ENCODE results near the gene DDI2. TPM values are rescaled to one million over a fixed set of nuclear protein-coding genes. Genes with fewer than 3 reads are reported as not detected.

DDI2 gene
- total RNA-seq, 1 donor from 2014 or later: 8.4 TPM

DNA sequence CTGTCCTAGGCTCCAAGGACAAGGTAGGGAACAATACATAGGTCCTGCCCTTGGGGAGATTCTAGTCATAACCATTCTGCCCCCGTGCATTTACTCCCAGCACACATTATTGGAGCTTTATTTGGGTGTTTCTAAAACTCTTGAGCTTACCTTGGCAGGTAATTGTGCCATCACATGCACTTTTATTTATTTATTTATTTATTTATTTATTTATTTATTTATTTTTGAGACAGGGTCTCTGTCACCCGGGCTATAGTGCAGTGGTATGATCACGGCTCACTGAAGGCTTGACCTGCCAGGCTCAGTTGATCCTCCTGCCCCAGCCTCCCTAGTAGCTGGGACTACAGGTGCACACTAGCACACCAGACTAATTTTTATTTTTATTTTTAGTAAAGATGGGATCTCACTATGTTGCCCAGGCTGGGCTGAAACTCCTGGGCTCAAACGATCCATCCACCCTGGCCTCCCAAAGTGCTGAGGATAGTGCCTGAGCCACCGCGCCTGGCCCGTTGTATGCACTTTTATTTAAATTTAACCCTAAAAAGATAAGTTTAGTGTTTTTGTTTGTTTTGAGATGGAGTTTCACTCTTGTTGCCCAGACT, 41.6 kb upstream of the DDI2 start:
- TF ChIP-seq, protein P1, sequence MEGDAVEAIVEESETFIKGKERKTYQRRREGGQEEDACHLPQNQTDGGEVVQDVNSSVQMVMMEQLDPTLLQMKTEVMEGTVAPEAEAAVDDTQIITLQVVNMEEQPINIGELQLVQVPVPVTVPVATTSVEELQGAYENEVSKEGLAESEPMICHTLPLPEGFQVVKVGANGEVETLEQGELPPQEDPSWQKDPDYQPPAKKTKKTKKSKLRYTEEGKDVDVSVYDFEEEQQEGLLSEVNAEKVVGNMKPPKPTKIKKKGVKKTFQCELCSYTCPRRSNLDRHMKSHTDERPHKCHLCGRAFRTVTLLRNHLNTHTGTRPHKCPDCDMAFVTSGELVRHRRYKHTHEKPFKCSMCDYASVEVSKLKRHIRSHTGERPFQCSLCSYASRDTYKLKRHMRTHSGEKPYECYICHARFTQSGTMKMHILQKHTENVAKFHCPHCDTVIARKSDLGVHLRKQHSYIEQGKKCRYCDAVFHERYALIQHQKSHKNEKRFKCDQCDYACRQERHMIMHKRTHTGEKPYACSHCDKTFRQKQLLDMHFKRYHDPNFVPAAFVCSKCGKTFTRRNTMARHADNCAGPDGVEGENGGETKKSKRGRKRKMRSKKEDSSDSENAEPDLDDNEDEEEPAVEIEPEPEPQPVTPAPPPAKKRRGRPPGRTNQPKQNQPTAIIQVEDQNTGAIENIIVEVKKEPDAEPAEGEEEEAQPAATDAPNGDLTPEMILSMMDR (conservative IDR thresholded peaks at IDR 0.05; ENCODE audit: low read depth, low read length): no peak
- no peak overlapping the region for H3K4me3 ChIP-seq (ENCODE audit: low read depth, low read length)
- no peak for DNase-seq (ENCODE audit: low read depth)

DNA sequence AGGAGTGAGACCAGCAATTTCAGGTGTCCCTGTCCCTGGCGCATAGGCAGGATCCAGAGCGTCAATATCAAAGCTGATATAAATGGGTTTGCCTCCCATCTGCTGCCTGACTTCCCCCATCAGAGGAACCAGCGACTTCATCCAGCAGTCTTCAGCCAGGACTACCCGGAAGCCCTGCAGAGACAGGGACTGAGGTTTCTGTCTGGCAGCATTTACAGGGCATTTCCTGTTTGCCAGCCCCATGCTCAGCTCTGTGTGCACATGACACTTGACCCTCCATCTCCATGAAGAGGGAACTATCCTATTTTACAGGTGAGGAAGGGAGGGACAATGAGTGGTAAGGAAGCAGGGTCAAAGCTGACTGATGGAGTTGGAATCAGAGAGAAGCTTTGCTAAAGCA, 39.6 kb upstream of the DDI2 start:
- DNase-seq (ENCODE audit: low read depth): no peak
- no peak overlapping the region for H3K4me3 ChIP-seq (ENCODE audit: low read depth, low read length)
- TF ChIP-seq, protein P1 (conservative IDR thresholded peaks at IDR 0.05; ENCODE audit: low read depth, low read length): no peak

DNA sequence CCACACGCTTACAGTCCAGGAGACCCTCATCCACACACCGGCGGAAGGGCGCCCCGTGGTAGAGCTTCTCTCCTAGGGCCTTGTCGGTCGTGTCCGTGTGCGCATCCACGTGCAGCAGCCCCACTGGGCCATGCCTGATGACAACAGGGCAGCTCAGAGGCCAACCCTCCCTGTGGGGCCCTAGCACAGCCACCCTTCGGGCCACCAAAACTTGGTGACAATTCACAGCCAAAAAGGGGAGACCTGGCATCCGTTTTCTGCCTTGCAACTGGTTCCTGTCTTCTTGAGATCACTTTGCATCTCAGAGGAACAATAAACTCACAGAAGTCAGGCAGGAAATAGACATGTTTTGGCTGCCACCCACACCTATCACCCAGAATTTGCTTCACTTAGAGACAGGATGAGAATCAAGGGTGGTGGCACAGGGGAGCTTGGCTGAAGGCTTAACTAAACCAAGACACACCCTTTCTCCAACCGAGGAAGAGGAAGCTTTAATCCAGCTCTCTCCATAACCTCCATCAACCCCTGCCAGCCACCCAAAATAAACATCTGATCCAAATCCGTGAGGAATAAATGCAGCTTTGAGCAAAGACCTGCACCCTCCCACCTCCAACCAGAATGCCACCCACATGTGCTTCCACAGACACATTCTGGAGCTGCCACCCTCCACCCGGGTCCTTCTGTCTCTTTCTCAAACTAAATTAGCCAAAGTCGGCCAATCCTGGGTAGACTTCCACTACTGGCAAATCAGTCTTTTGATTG, 38.2 kb upstream of the DDI2 start:
- no peak for DNase-seq (ENCODE audit: low read depth)
- H3K4me3 ChIP-seq (ENCODE audit: low read depth, low read length): no peak overlapping the region
- TF ChIP-seq, protein P1 (conservative IDR thresholded peaks at IDR 0.05; ENCODE audit: low read depth, low read length): no peak

DNA sequence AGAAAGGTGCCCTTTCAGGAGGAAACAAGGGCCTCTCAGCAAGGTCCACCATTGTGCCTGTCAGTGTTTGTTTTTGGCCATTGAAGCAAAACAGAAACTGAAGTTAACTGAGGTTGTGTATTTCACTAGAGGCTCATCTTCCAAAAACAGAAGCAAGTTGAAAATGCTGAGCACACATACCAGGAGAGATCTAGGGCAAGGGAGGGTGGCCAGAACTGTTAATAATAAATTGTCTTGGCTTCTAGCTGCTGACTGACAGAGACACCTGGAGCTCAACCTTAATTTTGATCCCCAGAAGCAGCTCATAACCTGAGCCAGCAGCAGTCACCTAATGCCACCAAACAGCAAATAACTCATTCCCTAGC, 37.6 kb upstream of the DDI2 start:
- H3K4me3 ChIP-seq (ENCODE audit: low read depth, low read length): no peak overlapping the region
- TF ChIP-seq, protein P1 (conservative IDR thresholded peaks at IDR 0.05; ENCODE audit: low read depth, low read length): no peak
- DNase-seq (ENCODE audit: low read depth): no peak

DNA sequence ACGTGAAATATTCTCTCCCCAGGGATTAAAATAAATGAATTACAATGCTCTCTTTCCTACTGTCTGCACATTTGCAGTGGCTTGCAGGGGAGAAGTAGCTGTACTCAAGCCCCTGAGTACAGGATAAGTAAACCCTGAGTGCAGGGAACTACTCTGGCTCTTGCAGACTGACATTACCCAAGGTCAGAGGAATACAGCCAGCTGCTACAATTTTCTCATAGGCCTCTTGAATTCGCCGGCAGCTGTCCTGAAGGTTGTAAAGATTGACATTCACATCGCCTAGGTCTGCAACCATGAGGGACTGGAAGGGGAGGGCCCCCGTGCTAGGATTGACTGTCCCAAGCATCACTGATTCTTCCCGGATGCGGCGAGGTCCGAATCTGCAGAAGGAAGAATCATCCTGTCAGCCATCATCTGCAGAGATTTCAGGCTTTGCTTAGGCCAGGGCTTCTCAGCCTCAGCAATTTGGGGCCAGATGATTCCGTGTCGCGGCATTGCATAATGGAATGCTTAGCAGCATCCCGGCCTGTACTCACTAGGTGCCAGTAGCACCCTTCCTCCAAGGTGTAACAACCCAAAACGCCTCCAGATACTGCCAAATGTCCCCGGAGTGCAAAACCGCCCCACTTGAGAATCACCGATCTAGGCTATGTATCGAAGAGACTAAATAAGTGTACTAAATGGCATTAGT, 34.1 kb upstream of the DDI2 start:
- no peak for DNase-seq (ENCODE audit: low read depth)
- H3K4me3 ChIP-seq (ENCODE audit: low read depth, low read length): no peak overlapping the region
- TF ChIP-seq, protein P1 (conservative IDR thresholded peaks at IDR 0.05; ENCODE audit: low read depth, low read length): no peak

- TF ChIP-seq, protein P1 (conservative IDR thresholded peaks at IDR 0.05; ENCODE audit: low read depth, low read length): peak; percentile 43
- peak within 1 kb of the TSS; percentile 60 for H3K4me3 ChIP-seq (ENCODE audit: low read depth, low read length)
- DNase-seq (ENCODE audit: low read depth): no peak
Measured at GRCh38 chr1:15584489-15585363, 32.5 kb upstream of the DDI2 start, which contains the start of gene AGMAT. TSS of gene AGMAT (minus strand) at chr1:15585051. CDS start at chr1:15584967, 84 bp downstream.

All from epithelial cell of proximal tubule (primary cell).